Esophagus squamous epithelium (tissue), 4 donors: Measurements from ENCODE around the gene FUCA2.

ENCODE experiments used
- CTCF ChIP-seq, 6 experiments: fragments of 450-650 bp in 4 of 6; fragments of 200-600 bp in 2 of 6; sonication (generic) in 2 of 6; IDR thresholded peaks; one replicate each; pipeline ENCODE4 v1.5.1; 2016 to 2019; ENCODE audit warnings: antibody characterized with exemption in 6 of 6, mild to moderate bottlenecking in 4 of 6, moderate library complexity in 4 of 6
- POLR2A ChIP-seq, 4 donors: fragments of 450-650 bp; IDR thresholded peaks; one replicate each; pipeline ENCODE4 v1.6.1; 2017; ENCODE audit warnings: antibody characterized with exemption in 4 of 4, mild to moderate bottlenecking in 4 of 4, moderate library complexity in 3 of 4

GRCh38 chr6:143538374-143538773 is 26.9 kb upstream of the FUCA2 start:
- TF ChIP-seq CTCF (IDR thresholded peaks at IDR 0.05) (no peak), POLR2A (IDR thresholded peaks at IDR 0.05) (no peak)
